IPS-11a (cell line): Measurements from ENCODE around the gene SSB.
"Not testable (repeated sequence)": the region's sequence is repeated elsewhere in the genome, so short reads cannot be mapped to it uniquely, and the experiment has no call there.

Experiments
- H3K4me3 ChIP-seq: one replicate; pipeline ENCODE4 v1.5.1; 2013; ENCODE audit warnings: low read depth, low read length, control low read depth

The SSB gene

GRCh38 chr2:169781249-169782013, 17.2 kb upstream of the SSB start:
- no peak overlapping the region for H3K4me3 ChIP-seq

- H3K4me3 ChIP-seq = no peak overlapping the region
These were observed 16.2 kb upstream of the SSB start for GRCh38 chr2:169782513-169782912.

- H3K4me3 ChIP-seq = no peak overlapping the region
These were observed 8.1 kb upstream of the SSB start for GRCh38 chr2:169790581-169790980.

GRCh38 chr2:169795181-169795580, 3.5 kb upstream of the SSB start:
- no peak overlapping the region for H3K4me3 ChIP-seq

- no peak overlapping the region for H3K4me3 ChIP-seq
These were observed 2.2 kb upstream of the SSB start for GRCh38 chr2:169796441-169796840.

GRCh38 chr2:169797601-169798000, 1.1 kb upstream of the SSB start:
- no peak overlapping the region for H3K4me3 ChIP-seq

GRCh38 chr2:169798397-169798717, 314 bp upstream of the SSB start:
- peak overlapping the region; percentile 95 for H3K4me3 ChIP-seq

GRCh38 chr2:169803480-169803879, 4.8 kb downstream of the SSB start:
- no peak overlapping the region for H3K4me3 ChIP-seq

- H3K4me3 ChIP-seq = no peak overlapping the region
These were observed 7.9 kb downstream of the SSB start for GRCh38 chr2:169806586-169806985.

- no peak overlapping the region for H3K4me3 ChIP-seq
These were observed 9.6 kb downstream of the SSB start for GRCh38 chr2:169808221-169808620.

GRCh38 chr2:169815849-169816248, 17.2 kb downstream of the SSB start:
- H3K4me3 ChIP-seq = no peak overlapping the region

- H3K4me3 ChIP-seq = not testable (repeated sequence)
These were observed 18.3 kb downstream of the SSB start for GRCh38 chr2:169816961-169817360.

- H3K4me3 ChIP-seq = not testable (repeated sequence)
These were observed 18.7 kb downstream of the SSB start for GRCh38 chr2:169817369-169817768.

- H3K4me3 ChIP-seq = no peak overlapping the region
These were observed 19.6 kb downstream of the SSB start for GRCh38 chr2:169818241-169818640.

- H3K4me3 ChIP-seq = no peak overlapping the region
These were observed 20.4 kb downstream of the SSB start for GRCh38 chr2:169819106-169819505.

- H3K4me3 ChIP-seq = not testable (repeated sequence)
These were observed 21.4 kb downstream of the SSB start for GRCh38 chr2:169820101-169820500.

GRCh38 chr2:169822036-169822435, 23.4 kb downstream of the SSB start:
- H3K4me3 ChIP-seq = no peak overlapping the region

- H3K4me3 ChIP-seq = no peak overlapping the region
These were observed 24.2 kb downstream of the SSB start for GRCh38 chr2:169822785-169823392.

- H3K4me3 ChIP-seq = peak overlapping the region; percentile 80
These were observed 25.3 kb downstream of the SSB start for GRCh38 chr2:169823996-169824372.

- peak within 1 kb of the TSS; percentile 80 for H3K4me3 ChIP-seq
These were observed 26.0 kb downstream of the SSB start, which contains the start of gene METTL5 for GRCh38 chr2:169824373-169825333. Gene METTL5 (minus strand): TSS chr2:169824905. CDS start chr2:169824597, 308 bp downstream.

- peak within 1 kb of the TSS; percentile 82 for H3K4me3 ChIP-seq
These were observed 28.8 kb downstream of the SSB start, which contains the start of gene UBR3 for GRCh38 chr2:169827272-169828140. Gene UBR3 (plus strand): TSS chr2:169827454. CDS start chr2:169827508, 54 bp downstream.
